ENCODE measurements around the gene ELSPBP1.

GRCh38 chr19:48059331-48059730 is 64.9 kb downstream of the ELSPBP1 start:
- TF ChIP-seq CTCF (IDR thresholded peaks at IDR 0.05) (no peak), POLR2A (IDR thresholded peaks at IDR 0.05) (no peak)
